WTC11 (cell line): ENCODE measurements around the gene MITF. TPM values are rescaled to one million over a fixed set of nuclear protein-coding genes. Genes with fewer than 3 reads are reported as not detected.

Experiments used
- ATAC-seq: fragments of 200-7000 bp; cut with Tn5 transposase; 2 replicates; pipeline ENCODE4 v1.10.0; 2021; ENCODE audit warnings: mild to moderate bottlenecking, moderate library complexity
- CTCF ChIA-PET: fragments of 300-600 bp; sonication (Branson Sonifier 250); formaldehyde crosslinking; loops from one replicate; lab custom pipeline; 2021; ENCODE audit warnings: antibody characterized with exemption; lab: Charles Lee
- POLR2A ChIA-PET: fragments of 350-600 bp; sonication (Branson Sonifier 250); formaldehyde crosslinking; loops from one replicate; lab custom pipeline; 2021; ENCODE audit warnings: antibody characterized with exemption; lab: Charles Lee
- DNase-seq: peaks from one replicate; pipeline ENCODE4 v3.0.0; 2021; ENCODE audit warnings: low spot score
- H3K27ac Mint-ChIP-seq: 2 replicates; pipeline ENCODE4 v1.8.0; 2021; ENCODE audit warnings: mixed read lengths
- H3K27me3 Mint-ChIP-seq: 2 replicates; pipeline ENCODE4 v1.8.0; 2021; ENCODE audit warnings: low read depth, mild to moderate bottlenecking, moderate library complexity, mixed read lengths
- H3K36me3 Mint-ChIP-seq: 2 replicates; pipeline ENCODE4 v1.8.0; 2021; ENCODE audit warnings: mixed read lengths
- H3K4me1 Mint-ChIP-seq: 2 replicates; pipeline ENCODE4 v1.8.0; 2022; ENCODE audit warnings: mixed read lengths
- H3K4me3 Mint-ChIP-seq: 2 replicates; pipeline ENCODE4 v1.8.0; 2021; ENCODE audit warnings: mild to moderate bottlenecking, moderate library complexity, mixed read lengths
- H3K9me3 Mint-ChIP-seq: 2 replicates; pipeline ENCODE4 v1.8.0; 2021; ENCODE audit warnings: mixed read lengths
- ELF4 ChIP-seq: sonication (generic); formaldehyde crosslinking; IDR thresholded peaks from 2 replicates; pipeline ENCODE4 v1.8.1; 2022; ENCODE audit warnings: low read depth, mild to moderate bottlenecking, moderate library complexity, missing genetic modification reagents
- ESRRA ChIP-seq: sonication (generic); formaldehyde crosslinking; IDR thresholded peaks from 2 replicates; pipeline ENCODE4 v1.8.1; 2022; ENCODE audit warnings: mild to moderate bottlenecking, missing genetic modification reagents, borderline replicate concordance
- IRF2 ChIP-seq: sonication (generic); formaldehyde crosslinking; IDR thresholded peaks from 2 replicates; pipeline ENCODE4 v1.8.0; 2022; ENCODE audit warnings: low read depth, missing genetic modification reagents, borderline replicate concordance
- NR3C1 ChIP-seq: sonication (generic); formaldehyde crosslinking; conservative IDR thresholded peaks from 2 replicates; pipeline ENCODE4 v1.8.1; 2023; ENCODE audit warnings: low read depth, mild to moderate bottlenecking, missing genetic modification reagents
- RELA ChIP-seq: sonication (generic); formaldehyde crosslinking; IDR thresholded peaks from 2 replicates; pipeline ENCODE4 v1.8.1; 2022; ENCODE audit warnings: missing genetic modification reagents, mild to moderate bottlenecking, borderline replicate concordance
- RORB ChIP-seq: fragments of 250-450 bp; sonication (Bioruptor Pico); IDR thresholded peaks from 2 replicates; pipeline ENCODE4 v1.9.0; 2021; ENCODE audit warnings: mild to moderate bottlenecking
- SMAD3 ChIP-seq: sonication (generic); formaldehyde crosslinking; IDR thresholded peaks from 2 replicates; pipeline ENCODE4 v1.8.0; 2022; ENCODE audit warnings: missing genetic modification reagents, mild to moderate bottlenecking, borderline replicate concordance
- SOX15 ChIP-seq: fragments of 250-450 bp; sonication (Bioruptor Pico); IDR thresholded peaks from 2 replicates; pipeline ENCODE4 v1.9.0; 2021; ENCODE audit warnings: mild to moderate bottlenecking
- SP1 ChIP-seq: sonication (generic); formaldehyde crosslinking; conservative IDR thresholded peaks from 2 replicates; pipeline ENCODE4 v1.8.1; 2022; ENCODE audit warnings: missing genetic modification reagents
- STAT6 ChIP-seq: sonication (generic); formaldehyde crosslinking; conservative IDR thresholded peaks from 2 replicates; pipeline ENCODE4 v1.8.1; 2023; ENCODE audit warnings: mild to moderate bottlenecking, low read depth, missing genetic modification reagents, moderate library complexity
- TCF7 ChIP-seq: sonication (generic); formaldehyde crosslinking; IDR thresholded peaks from 2 replicates; pipeline ENCODE4 v1.8.0; 2022; ENCODE audit warnings: mild to moderate bottlenecking, low read depth, missing genetic modification reagents, moderate library complexity
- TP53 ChIP-seq: sonication (generic); formaldehyde crosslinking; IDR thresholded peaks from 2 replicates; pipeline ENCODE4 v1.8.1; 2023; ENCODE audit warnings: mild to moderate bottlenecking, missing genetic modification reagents
- ZNF138 ChIP-seq: sonication (generic); formaldehyde crosslinking; conservative IDR thresholded peaks from 2 replicates; pipeline ENCODE4 v1.8.1; 2022; ENCODE audit warnings: mild to moderate bottlenecking, moderate library complexity, missing genetic modification reagents
- ZNF232 ChIP-seq: sonication (generic); formaldehyde crosslinking; IDR thresholded peaks from 2 replicates; pipeline ENCODE4 v1.8.0; 2022; ENCODE audit warnings: mild to moderate bottlenecking, missing genetic modification reagents
- ZNF263 ChIP-seq: sonication (generic); formaldehyde crosslinking; IDR thresholded peaks from 2 replicates; pipeline ENCODE4 v1.8.1; 2022; ENCODE audit warnings: low read depth, mild to moderate bottlenecking, moderate library complexity, missing genetic modification reagents
- ZNF416 ChIP-seq: fragments of 250-450 bp; sonication (Bioruptor Pico); IDR thresholded peaks from 2 replicates; pipeline ENCODE4 v1.9.0; 2021; ENCODE audit warnings: mild to moderate bottlenecking, inconsistent platforms
- ZNF671 ChIP-seq: fragments of 250-450 bp; sonication (Bioruptor Pico); IDR thresholded peaks from 2 replicates; pipeline ENCODE4 v1.8.0; 2021; ENCODE audit warnings: mild to moderate bottlenecking
- total RNA-seq: library from RNA; stranded (reverse); gene quantifications from 3 replicates; pipeline ENCODE4 v1.2.3, GENCODE V29; 2021
- TF ChIP-seq, protein P1 (sequence below): fragments of 250-450 bp; sonication (Bioruptor Pico); IDR thresholded peaks from 2 replicates; pipeline ENCODE4 v1.9.0; 2021; ENCODE audit warnings: mild to moderate bottlenecking
- TF ChIP-seq, protein P2 (sequence below): sonication (generic); formaldehyde crosslinking; IDR thresholded peaks from 2 replicates; pipeline ENCODE4 v1.8.0; 2023; ENCODE audit warnings: missing genetic modification reagents
- TF ChIP-seq, protein P3 (sequence below): fragments of 250-450 bp; sonication (Bioruptor Pico); IDR thresholded peaks from 2 replicates; pipeline ENCODE4 v1.9.0; 2021; ENCODE audit warnings: moderate library complexity, mild to moderate bottlenecking, inconsistent platforms, borderline replicate concordance
- TF ChIP-seq, protein P4 (sequence below): fragments of 250-450 bp; sonication (Bioruptor Pico); IDR thresholded peaks from 2 replicates; pipeline ENCODE4 v1.9.0; 2021; ENCODE audit warnings: mild to moderate bottlenecking
- TF ChIP-seq, protein P5 (sequence below): sonication (generic); formaldehyde crosslinking; IDR thresholded peaks from 2 replicates; pipeline ENCODE4 v1.8.0; 2023; ENCODE audit warnings: mild to moderate bottlenecking, missing genetic modification reagents

Gene MITF
- total RNA-seq, 1 experiment from 2014 or later, result 1.3 TPM

DNA sequence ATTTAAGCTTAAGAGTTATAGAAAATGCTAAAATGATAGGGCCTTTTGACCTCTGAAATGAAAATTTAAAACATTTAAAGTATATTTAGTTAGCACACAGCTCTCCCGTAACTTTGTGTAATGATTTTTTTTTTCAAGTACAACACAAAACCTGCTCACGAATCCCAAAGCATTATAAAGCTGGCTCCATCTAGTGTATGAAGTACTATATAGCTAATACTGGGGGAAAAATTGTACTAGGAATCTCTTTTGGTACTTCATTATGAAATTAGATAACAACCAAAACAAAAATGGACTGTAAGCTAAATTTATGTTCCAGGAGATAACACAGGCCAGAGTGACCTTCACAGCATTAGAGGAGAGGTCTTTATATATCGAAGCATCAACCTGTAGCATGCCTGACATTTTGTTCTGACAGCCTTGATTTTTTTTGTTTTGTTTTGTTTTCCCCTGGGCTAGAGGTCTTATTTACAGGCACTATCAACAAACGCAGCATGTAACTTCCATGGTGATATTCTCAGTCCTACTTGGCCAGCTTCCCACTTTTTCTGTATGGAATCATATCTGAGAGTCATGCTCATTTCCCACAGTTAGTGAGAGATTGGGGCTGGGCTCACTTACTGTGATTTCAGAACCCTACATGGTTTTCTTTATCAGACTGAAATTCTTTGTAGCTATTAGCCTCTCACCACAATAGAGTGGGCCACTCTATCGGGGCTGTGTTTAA, 116.3 kb downstream of the MITF start (continued):
- TF ChIP-seq, protein P1, sequence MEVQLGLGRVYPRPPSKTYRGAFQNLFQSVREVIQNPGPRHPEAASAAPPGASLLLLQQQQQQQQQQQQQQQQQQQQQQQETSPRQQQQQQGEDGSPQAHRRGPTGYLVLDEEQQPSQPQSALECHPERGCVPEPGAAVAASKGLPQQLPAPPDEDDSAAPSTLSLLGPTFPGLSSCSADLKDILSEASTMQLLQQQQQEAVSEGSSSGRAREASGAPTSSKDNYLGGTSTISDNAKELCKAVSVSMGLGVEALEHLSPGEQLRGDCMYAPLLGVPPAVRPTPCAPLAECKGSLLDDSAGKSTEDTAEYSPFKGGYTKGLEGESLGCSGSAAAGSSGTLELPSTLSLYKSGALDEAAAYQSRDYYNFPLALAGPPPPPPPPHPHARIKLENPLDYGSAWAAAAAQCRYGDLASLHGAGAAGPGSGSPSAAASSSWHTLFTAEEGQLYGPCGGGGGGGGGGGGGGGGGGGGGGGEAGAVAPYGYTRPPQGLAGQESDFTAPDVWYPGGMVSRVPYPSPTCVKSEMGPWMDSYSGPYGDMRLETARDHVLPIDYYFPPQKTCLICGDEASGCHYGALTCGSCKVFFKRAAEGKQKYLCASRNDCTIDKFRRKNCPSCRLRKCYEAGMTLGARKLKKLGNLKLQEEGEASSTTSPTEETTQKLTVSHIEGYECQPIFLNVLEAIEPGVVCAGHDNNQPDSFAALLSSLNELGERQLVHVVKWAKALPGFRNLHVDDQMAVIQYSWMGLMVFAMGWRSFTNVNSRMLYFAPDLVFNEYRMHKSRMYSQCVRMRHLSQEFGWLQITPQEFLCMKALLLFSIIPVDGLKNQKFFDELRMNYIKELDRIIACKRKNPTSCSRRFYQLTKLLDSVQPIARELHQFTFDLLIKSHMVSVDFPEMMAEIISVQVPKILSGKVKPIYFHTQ (CRISPR knock-in tag), result no peak
- no peak for TF ChIP-seq SOX15 (CRISPR knock-in tag)
- TF ChIP-seq TP53 (CRISPR knock-in tag), result no peak
- TF ChIP-seq, all 79 proteins: peak for 0

GRCh38 chr3:69856965-69857705, 117.9 kb downstream of the MITF start:
- no peak for ATAC-seq
- Mint-ChIP-seq H3K4me3 (no peak overlapping the region), H3K9me3 (no peaks in the 10 kb centered on the region), H3K27ac (no peak overlapping the region), H3K36me3 (no peaks in the 10 kb centered on the region), H3K4me1 (no peaks in the 10 kb centered on the region), H3K27me3 (no peaks in the 10 kb centered on the region)
- TF ChIP-seq ZNF232, result no peak
- no peak for TF ChIP-seq NR3C1 (CRISPR knock-in tag)
- TF ChIP-seq RORB (CRISPR knock-in tag), result no peak
- no peak for TF ChIP-seq ZNF138
- TF ChIP-seq SP1, result no peak
- TF ChIP-seq, protein P2, sequence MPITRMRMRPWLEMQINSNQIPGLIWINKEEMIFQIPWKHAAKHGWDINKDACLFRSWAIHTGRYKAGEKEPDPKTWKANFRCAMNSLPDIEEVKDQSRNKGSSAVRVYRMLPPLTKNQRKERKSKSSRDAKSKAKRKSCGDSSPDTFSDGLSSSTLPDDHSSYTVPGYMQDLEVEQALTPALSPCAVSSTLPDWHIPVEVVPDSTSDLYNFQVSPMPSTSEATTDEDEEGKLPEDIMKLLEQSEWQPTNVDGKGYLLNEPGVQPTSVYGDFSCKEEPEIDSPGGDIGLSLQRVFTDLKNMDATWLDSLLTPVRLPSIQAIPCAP (CRISPR knock-in tag), result no peak
- no peak for TF ChIP-seq ESRRA
- TF ChIP-seq, protein P3, sequence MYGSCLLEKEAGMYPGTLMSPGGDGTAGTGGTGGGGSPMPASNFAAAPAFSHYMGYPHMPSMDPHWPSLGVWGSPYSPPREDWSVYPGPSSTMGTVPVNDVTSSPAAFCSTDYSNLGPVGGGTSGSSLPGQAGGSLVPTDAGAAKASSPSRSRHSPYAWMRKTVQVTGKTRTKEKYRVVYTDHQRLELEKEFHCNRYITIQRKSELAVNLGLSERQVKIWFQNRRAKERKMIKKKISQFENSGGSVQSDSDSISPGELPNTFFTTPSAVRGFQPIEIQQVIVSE, result no peak
- TF ChIP-seq STAT6 (CRISPR knock-in tag), result no peak
- no peak for TF ChIP-seq ZNF263 (CRISPR knock-in tag)
- no peak for TF ChIP-seq ZNF671 (CRISPR knock-in tag)
- ChIA-PET POLR2A (no interaction called here), CTCF (no interaction called here)
- no peak for DNase-seq

DNA sequence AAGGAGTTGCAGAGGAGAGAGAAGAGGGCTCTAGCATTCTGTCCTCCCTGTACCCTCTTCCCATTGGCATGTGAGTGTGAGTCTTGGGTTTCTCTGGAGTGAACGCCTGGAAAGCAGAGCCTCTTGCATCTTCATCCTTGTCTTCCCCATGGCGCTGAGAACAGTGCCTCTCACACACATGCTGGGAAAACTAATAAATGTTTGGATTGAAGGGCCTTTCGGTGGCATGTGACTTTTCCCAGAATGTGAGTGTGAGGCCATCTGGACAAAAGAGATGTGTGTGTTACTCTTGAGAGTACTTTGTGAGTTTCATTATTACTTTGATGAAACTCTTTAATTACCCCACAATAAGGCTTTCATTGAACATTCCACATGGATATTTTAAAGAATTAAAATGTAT, 122.3 kb downstream of the MITF start:
- CTCF ChIA-PET, result no interaction called here
- no peak overlapping the region for H3K4me3 Mint-ChIP-seq
- DNase-seq, result no peak
- POLR2A ChIA-PET, result interaction anchor here (0.5 to 0.6 kb wide), 2 partner anchors 547 to 1195 kb away, joined by 3 read pairs; no protein-coding TSS in a partner anchor
- H3K4me1 Mint-ChIP-seq, result peaks cover 5% of the 10 kb centered on the region; the same call in 1 of the 2 replicates
- H3K36me3 Mint-ChIP-seq, result no peaks in the 10 kb centered on the region
- ATAC-seq, result no peak
- no peak overlapping the region for H3K27ac Mint-ChIP-seq
- no peaks in the 10 kb centered on the region for H3K9me3 Mint-ChIP-seq
- no peaks in the 10 kb centered on the region for H3K27me3 Mint-ChIP-seq
- TF ChIP-seq IRF2 (CRISPR knock-in tag) (no peak), ELF4 (CRISPR knock-in tag) (no peak), SOX15 (CRISPR knock-in tag) (no peak), TCF7 (CRISPR knock-in tag) (no peak), ZNF416 (CRISPR knock-in tag) (no peak), SMAD3 (CRISPR knock-in tag) (no peak), ESRRA (no peak), RELA (CRISPR knock-in tag) (no peak)
- TF ChIP-seq, protein P4, sequence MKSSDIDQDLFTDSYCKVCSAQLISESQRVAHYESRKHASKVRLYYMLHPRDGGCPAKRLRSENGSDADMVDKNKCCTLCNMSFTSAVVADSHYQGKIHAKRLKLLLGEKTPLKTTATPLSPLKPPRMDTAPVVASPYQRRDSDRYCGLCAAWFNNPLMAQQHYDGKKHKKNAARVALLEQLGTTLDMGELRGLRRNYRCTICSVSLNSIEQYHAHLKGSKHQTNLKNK (CRISPR knock-in tag), result no peak
- TF ChIP-seq, protein P5, sequence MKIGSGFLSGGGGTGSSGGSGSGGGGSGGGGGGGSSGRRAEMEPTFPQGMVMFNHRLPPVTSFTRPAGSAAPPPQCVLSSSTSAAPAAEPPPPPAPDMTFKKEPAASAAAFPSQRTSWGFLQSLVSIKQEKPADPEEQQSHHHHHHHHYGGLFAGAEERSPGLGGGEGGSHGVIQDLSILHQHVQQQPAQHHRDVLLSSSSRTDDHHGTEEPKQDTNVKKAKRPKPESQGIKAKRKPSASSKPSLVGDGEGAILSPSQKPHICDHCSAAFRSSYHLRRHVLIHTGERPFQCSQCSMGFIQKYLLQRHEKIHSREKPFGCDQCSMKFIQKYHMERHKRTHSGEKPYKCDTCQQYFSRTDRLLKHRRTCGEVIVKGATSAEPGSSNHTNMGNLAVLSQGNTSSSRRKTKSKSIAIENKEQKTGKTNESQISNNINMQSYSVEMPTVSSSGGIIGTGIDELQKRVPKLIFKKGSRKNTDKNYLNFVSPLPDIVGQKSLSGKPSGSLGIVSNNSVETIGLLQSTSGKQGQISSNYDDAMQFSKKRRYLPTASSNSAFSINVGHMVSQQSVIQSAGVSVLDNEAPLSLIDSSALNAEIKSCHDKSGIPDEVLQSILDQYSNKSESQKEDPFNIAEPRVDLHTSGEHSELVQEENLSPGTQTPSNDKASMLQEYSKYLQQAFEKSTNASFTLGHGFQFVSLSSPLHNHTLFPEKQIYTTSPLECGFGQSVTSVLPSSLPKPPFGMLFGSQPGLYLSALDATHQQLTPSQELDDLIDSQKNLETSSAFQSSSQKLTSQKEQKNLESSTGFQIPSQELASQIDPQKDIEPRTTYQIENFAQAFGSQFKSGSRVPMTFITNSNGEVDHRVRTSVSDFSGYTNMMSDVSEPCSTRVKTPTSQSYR (CRISPR knock-in tag), result no peak
